ENCODE results near the gene DAGLA.

Gene DAGLA

GRCh38 chr11:61752925-61753521 is 72.8 kb downstream of the DAGLA start:
- Histone ChIP-seq H3K27ac (peak overlapping the region in 1 of 2 donors; percentile 70), H3K4me3 (peak overlapping the region; percentile 79)
- TF ChIP-seq CTCF (IDR thresholded peaks at IDR 0.05), result no peak
- DNase-seq (ENCODE audit: low spot score), result no peak

GRCh38 chr11:61753672-61754071 is 73.5 kb downstream of the DAGLA start:
- peak overlapping the region; percentile 79 for H3K4me3 ChIP-seq
- no peak for TF ChIP-seq CTCF (IDR thresholded peaks at IDR 0.05)
- DNase-seq (ENCODE audit: low spot score), result no peak
- H3K27ac ChIP-seq, result peak overlapping the region in 1 of 2 donors; percentile 70

- no peak for TF ChIP-seq CTCF (IDR thresholded peaks at IDR 0.05)
- peak overlapping the region in 1 of 2 donors; percentile 70 for H3K27ac ChIP-seq
- no peak for DNase-seq (ENCODE audit: low spot score)
- peak overlapping the region; percentile 79 for H3K4me3 ChIP-seq
Observed at GRCh38 chr11:61754534-61755482, 74.6 kb downstream of the DAGLA start.

GRCh38 chr11:61756147-61756451 is 75.9 kb downstream of the DAGLA start:
- peak overlapping the region in 1 of 2 donors; percentile 70 for H3K27ac ChIP-seq
- TF ChIP-seq CTCF (IDR thresholded peaks at IDR 0.05), result no peak
- no peak for DNase-seq (ENCODE audit: low spot score)
- H3K4me3 ChIP-seq, result no peak overlapping the region

- no peak for DNase-seq (ENCODE audit: low spot score)
- TF ChIP-seq CTCF (IDR thresholded peaks at IDR 0.05), result no peak
- Histone ChIP-seq H3K27ac (peak overlapping the region in 1 of 2 donors; percentile 70), H3K4me3 (no peak overlapping the region)
Observed at GRCh38 chr11:61756452-61757212, 76.4 kb downstream of the DAGLA start.

GRCh38 chr11:61757213-61757862 is 77.1 kb downstream of the DAGLA start:
- no peak for DNase-seq (ENCODE audit: low spot score)
- TF ChIP-seq CTCF (IDR thresholded peaks at IDR 0.05), result no peak
- H3K27ac ChIP-seq, result no peak overlapping the region
- H3K4me3 ChIP-seq, result no peak overlapping the region
